Measurements from ENCODE around the gene ENPP4.

ENPP4 gene

DNA sequence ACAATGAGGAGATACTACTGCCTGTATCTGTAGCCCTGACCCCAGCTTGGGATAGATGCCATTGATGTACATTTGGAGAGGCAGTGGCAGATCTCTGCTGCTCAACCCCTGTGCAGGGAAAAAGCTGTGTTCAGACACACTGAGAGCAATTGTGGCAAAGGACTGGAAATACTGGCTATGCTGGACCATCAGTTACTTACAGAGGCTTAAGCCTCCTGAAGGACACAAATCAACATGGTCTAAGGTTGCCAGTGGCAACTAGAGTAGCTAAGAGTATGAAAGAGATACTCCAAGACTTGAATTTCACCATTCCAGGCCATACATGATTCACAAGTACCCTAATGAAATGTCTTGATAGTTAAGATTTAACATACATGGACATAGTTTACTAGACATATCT is 32.4 kb upstream of the ENPP4 start:
- in situ Hi-C loops (cut with MboI; ENCODE audit: low pct_unique_long_range_greater_than_20kb, low sequenced_read_pairs, unreplicated experiment): loop anchor here (10.0 kb wide), 1 partner anchor 307 kb away; no protein-coding TSS in a partner anchor
- TF ChIP-seq, protein P1, sequence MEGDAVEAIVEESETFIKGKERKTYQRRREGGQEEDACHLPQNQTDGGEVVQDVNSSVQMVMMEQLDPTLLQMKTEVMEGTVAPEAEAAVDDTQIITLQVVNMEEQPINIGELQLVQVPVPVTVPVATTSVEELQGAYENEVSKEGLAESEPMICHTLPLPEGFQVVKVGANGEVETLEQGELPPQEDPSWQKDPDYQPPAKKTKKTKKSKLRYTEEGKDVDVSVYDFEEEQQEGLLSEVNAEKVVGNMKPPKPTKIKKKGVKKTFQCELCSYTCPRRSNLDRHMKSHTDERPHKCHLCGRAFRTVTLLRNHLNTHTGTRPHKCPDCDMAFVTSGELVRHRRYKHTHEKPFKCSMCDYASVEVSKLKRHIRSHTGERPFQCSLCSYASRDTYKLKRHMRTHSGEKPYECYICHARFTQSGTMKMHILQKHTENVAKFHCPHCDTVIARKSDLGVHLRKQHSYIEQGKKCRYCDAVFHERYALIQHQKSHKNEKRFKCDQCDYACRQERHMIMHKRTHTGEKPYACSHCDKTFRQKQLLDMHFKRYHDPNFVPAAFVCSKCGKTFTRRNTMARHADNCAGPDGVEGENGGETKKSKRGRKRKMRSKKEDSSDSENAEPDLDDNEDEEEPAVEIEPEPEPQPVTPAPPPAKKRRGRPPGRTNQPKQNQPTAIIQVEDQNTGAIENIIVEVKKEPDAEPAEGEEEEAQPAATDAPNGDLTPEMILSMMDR (IDR thresholded peaks at IDR 0.05; ENCODE audit: extremely low read depth, insufficient read depth, missing control alignments): no peak
- DNase-seq (ENCODE audit: low spot score): no peak

DNA sequence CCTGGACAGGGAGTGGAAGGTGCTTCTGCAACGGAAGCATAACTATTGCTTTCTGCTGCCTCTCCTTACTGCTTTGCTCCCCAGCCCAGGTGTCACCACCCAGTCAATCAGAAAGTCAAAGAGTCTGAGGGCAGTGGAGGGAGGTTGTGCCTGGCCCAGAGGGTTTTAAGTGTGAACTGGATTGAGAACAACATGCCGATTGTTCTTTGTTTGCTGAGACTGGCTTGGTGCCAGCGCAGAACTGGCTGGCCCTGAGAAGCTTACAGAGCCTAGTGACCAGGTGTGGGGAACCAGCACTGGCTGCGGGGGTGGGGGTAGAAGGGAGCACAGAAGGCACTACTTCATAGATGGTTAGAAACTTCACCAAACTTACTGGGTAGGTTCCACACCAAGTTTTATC is 31.1 kb upstream of the ENPP4 start:
- in situ Hi-C loops (cut with MboI; ENCODE audit: low pct_unique_long_range_greater_than_20kb, low sequenced_read_pairs, unreplicated experiment): loop anchor here (10.0 kb wide), 1 partner anchor 306 kb away; no protein-coding TSS in a partner anchor
- TF ChIP-seq, protein P1 (IDR thresholded peaks at IDR 0.05; ENCODE audit: extremely low read depth, insufficient read depth, missing control alignments): no peak
- no peak for DNase-seq (ENCODE audit: low spot score)

DNA sequence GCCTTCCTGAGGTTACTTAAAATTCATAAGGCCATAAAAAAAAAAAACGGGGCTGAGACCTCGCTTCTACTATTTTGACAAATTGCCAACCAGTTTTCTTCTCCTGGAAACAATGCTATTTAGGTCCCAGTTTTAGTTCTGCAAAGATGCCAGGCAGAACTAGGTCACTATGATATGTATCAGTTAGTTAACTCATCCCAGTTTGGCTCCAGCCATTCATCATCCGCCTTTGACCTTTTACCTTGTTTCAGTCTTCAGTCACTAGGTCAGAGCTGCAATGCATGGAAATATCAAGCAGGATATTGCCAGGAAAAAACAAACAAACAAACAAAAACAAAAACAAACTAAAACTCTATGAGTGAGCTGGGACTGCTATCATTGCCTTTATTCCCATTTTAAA is 29.8 kb upstream of the ENPP4 start:
- in situ Hi-C loops (cut with MboI; ENCODE audit: low pct_unique_long_range_greater_than_20kb, low sequenced_read_pairs, unreplicated experiment): loop anchor here (10.0 kb wide), 1 partner anchor 305 kb away; no protein-coding TSS in a partner anchor
- DNase-seq (ENCODE audit: low spot score): no peak
- TF ChIP-seq, protein P1 (IDR thresholded peaks at IDR 0.05; ENCODE audit: extremely low read depth, insufficient read depth, missing control alignments): no peak

DNA sequence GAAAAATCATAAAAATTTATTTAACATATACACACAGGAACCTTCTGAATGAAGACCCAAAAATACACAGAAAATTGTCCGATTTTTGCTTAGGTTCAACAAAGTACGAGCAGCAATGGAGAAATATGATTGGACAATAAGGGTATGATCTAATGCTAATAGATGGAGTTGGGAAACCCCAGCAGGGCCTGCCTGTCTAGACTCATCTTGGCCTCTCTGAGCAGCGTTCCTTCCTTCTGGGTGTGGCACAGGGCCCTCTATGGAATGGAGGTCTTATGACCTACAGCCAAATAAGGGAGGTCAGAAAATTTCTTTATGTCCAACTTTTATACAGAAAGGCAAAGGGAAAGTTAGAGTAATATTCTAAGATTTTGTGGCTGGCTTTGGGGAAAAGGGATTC is 27.7 kb upstream of the ENPP4 start:
- TF ChIP-seq, protein P1 (IDR thresholded peaks at IDR 0.05; ENCODE audit: extremely low read depth, insufficient read depth, missing control alignments): no peak
- DNase-seq (ENCODE audit: low spot score): no peak
- in situ Hi-C loops (cut with MboI; ENCODE audit: low pct_unique_long_range_greater_than_20kb, low sequenced_read_pairs, unreplicated experiment): no loop called here

DNA sequence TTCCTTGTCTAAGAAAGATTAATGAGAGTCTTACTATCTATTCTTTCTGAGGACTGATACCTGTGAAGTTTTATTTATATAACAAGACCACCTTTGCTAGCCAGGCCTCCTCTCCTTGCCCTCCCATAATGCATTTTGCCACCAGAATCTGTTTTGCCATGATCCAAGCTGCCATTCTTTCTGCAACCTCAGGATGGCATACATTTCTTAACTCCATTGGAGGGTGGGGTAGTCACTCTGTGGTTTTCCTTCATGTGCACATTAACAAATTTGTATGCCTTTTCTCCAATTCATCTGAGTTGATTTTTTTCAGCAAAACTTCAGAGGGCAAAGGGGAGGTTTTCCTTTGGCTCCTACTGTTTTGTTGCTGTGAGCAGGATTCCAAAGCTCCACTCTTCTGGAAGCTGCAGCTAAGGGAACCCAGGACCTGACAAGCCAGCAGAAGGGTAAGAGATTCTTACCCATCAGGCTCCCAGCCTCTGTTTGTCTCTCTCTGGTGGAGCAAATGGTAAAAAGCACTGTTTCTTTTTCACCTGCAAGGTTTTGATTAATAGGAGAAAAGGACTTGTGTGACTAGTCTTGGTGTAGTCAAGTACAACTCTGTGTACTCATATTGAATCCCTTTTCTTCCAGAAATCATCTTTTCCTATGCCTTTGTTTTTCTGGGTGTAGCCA is 26.2 kb upstream of the ENPP4 start:
- DNase-seq (ENCODE audit: low spot score): no peak
- in situ Hi-C loops (cut with MboI; ENCODE audit: low pct_unique_long_range_greater_than_20kb, low sequenced_read_pairs, unreplicated experiment): no loop called here
- TF ChIP-seq, protein P1 (IDR thresholded peaks at IDR 0.05; ENCODE audit: extremely low read depth, insufficient read depth, missing control alignments): peak; percentile 36

DNA sequence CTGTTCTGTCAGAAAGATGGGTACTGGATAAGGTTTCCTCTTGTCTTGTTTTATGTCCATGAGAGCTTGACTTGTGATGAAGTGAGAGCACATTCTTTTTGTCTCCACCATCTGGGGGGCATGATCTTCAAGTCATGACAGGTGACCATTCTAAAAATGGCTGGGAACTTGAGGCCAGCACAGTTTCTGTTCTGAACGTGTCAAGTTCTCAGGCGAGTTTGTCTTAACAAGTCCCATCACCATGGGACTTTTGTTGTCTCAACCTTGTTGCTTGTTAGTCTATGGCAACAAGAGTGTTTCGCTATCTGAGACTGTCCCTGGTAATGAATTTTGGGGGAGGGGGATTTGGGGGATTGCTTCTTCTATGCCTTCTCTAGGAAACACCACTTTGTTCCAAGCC is 25.6 kb upstream of the ENPP4 start:
- in situ Hi-C loops (cut with MboI; ENCODE audit: low pct_unique_long_range_greater_than_20kb, low sequenced_read_pairs, unreplicated experiment): no loop called here
- DNase-seq (ENCODE audit: low spot score): peak; percentile 16
- TF ChIP-seq, protein P1 (IDR thresholded peaks at IDR 0.05; ENCODE audit: extremely low read depth, insufficient read depth, missing control alignments): no peak

Measured in GM13977 (cell line).